DMS 273 (cell line): ENCODE results near the gene SST.
"Not testable (repeated sequence)": the region's sequence is repeated elsewhere in the genome, so short reads cannot be mapped to it uniquely, and the experiment has no call there.

Experiments used
- DNase-seq: peaks from one replicate; lab custom pipeline; 2025; ENCODE audit not compliant: unreplicated experiment; lab: John Stamatoyannopoulos, UW

The SST gene

DNA sequence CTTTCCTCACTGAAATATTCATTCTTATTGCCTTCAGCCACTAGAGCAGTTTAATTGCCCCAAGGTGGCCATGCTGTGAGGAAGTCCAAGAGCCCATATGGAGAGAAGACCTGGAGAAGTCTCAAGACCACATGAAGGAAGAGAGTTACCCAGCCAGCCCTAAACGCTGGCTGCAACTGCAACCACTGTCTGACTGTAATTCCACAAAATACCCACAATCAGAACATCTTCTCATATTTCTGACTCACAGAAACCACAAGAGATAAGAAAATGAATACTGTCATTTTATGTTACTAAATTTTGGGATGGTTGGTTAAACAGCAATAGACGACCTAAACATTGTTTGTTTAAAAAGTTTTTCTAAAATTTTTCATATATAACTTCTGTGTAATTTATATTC lies 14.7 kb upstream of the SST start:
- no peak for DNase-seq

DNA sequence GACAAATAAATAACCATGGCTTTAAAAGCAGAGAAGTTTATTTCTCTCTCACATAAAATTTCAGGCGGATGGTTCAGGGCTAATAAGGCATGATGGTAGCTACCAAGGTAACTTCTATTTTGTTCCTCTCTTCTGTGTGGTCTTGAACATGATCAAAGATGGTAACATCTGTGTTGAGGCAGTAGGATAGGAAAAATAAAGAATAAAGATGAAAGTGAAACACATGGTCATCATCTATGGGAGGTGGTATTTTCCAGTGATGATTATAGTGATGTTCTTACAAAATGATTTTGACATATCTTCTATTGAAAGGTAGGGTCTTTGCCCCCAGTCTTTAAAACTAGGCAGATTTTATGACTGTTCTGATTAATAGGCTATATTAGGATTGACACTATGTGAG lies 14.2 kb upstream of the SST start:
- DNase-seq: no peak

DNA sequence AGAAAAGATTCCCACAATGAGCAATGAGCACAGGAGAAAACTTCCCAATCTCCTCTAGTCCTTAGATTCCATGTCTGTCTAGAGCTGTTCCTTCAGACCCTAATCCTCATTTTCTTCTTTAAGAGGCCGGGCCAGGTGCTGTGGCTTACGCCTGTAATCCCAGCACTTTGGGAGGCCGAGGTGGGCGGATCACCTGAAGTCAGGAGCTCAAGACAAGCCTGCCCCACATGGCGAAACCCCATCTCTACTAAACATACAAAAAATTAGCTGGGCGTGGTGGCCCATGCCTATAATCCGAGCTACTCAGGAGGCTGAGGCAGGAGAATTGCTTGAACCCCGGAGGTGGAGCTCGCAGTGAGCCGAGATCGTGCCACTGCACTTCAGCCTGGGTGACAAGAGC lies 11.6 kb upstream of the SST start:
- DNase-seq: not testable (repeated sequence)

GRCh38 chr3:187679638-187680396 lies 9.6 kb upstream of the SST start:
- DNase-seq: peak; percentile 89

DNA sequence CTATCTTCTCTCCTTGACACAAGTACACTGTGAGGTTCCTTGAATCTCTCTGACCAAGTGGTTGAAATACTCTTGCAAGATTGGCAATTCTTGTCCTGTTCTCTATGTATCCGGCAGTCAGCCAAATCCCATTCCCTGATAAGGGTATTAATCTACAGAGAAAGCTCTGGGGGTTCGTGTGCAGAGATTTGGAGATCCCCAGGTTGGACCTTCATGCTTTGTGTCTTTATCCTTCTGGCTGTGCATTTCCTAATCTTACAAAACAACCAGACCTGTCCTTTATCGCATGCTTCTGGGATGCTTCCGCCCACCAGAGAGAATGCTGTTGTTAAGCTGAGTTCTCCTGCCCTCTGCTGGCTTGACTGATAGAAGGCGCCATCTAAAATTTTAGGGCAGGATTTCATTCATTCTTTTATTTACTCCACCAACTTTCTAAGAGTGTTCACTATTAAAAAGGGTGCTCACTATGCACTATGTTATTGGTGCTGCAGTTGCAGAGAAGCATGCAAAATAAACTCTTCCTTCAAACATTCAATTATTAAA lies 8.6 kb upstream of the SST start:
- peak; percentile 76 for DNase-seq

DNA sequence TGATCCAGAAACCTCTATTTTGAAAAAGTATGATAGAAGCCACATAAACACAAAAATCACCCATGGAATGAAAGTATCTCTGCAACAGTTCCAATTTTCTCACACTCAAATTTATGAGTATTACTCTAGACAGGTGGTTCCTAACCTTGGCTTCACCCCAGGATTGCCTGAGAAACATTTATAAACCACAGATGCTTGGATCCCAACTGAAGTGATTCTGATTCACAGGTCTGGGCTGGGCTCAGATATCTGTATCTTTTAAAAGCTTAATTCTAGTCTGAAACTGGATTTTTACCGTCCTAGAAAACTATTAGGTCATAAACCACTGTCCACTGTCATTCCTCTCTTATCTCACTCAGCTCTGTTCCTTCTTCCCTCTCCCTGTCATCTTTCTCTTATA lies 7.4 kb upstream of the SST start:
- DNase-seq: no peak

DNA sequence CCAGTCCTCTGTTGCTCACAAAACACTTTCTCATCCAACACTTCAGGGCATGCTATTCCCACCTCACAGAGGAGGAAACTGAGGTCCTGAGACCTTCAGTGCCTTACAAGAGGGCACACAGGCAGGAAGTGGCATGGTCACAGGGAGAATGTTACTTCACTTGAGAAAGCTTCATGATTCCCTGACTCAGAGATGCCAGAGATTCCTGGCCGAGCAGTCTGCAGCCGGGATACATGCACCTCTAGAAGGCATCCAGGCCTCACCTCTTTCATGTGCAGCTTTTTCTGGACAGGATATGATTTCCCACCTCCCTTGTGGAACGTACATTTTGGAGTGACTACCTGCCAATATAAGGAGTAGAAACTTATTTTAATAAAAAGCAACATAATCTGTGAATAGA lies 2.8 kb upstream of the SST start:
- no peak for DNase-seq

DNA sequence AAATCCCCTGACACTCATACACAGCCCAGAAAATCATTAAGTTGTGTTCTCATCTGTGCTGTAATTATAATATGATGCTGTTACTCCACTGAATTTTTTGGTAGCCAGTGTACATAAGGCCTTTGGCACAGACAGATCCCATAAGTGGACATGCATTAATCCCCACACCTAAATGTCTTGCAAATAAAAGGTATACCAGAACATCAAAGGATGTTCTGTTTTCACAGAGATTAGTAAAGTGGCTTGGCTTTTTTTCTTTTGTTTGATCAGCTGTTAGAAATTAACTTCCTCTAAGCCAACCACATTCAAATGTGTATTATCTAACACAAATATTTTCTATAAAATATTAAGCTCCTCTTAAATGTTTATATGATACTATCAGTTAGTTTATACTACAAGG lies 2.7 kb downstream of the SST start:
- no peak for DNase-seq

DNA sequence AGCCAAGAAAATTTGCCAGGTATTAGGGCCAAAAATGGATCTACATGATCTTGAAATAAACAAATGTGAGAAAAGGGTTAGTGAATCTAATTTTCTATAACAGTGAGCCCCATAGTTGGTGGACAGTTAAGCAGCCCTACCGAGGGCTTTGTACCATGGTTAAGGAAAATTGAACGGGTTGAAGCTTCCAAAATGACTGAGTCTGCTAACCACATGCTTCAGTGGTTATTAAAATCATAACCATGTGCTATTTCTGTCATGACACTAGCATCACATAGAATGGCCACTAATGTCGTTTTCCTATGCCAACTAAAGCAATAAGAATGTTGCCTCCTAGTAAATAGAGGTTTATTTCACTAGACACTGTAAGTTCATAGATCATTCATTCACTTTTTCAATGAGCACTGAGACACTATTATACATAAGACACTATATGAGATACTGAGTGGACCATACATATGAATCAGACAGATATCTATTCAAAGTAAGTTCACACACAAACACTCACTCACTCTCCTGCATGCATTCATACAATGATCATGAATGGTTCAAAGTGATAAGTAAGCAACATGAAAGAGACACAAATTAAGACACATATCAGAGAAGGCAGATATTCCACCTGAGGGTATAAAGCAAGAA lies 4.3 kb downstream of the SST start:
- no peak for DNase-seq

GRCh38 chr3:187665010-187665409 lies 5.2 kb downstream of the SST start:
- no peak for DNase-seq

GRCh38 chr3:187662848-187663409 lies 7.3 kb downstream of the SST start:
- no peak for DNase-seq

DNA sequence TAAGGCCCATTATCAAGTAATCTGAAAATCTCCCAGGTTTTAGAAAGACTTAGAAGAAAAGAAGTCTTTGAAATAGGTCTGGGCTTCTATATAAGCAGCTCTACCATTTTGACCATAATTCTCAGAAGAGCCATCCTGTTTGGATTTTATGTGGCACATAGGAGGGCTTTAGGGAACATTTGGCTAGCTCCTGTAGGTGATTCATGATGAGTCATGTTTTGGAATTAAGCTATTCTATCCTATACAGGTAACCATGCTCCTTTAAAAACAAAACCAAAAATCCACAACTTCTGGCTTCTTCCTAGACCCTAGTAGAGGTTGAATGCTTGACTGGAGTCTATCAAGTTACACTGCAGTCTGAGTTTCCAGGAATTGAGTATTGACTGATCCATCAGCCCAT lies 8.9 kb downstream of the SST start:
- no peak for DNase-seq

- no peak for DNase-seq
These were observed 18.9 kb downstream of the SST start for GRCh38 chr3:187651282-187651681.

DNA sequence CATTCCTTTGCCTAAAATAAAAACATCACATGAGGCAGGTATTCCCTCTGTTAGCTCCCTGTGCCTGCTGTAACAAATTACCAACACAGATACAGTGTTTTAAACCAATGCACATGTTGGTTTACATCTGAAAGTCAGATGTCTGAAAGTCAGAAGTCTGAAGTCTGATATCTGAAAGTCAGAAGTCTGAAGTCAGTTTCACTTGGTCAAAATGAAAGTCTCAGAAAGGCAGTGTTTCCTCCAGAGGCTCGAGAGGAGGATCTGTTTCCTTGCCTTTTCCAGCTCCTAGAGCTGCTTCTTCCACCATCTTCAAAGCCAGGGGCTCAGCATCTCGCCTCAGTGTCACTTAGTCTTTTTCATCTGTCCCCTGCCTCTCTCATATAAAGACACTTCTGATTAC lies 22.0 kb downstream of the SST start:
- DNase-seq: no peak

- DNase-seq: no peak
These were observed 23.1 kb downstream of the SST start for GRCh38 chr3:187646906-187647660.

- DNase-seq: not testable (repeated sequence)
These were observed 24.8 kb downstream of the SST start for GRCh38 chr3:187645379-187645778.

DNA sequence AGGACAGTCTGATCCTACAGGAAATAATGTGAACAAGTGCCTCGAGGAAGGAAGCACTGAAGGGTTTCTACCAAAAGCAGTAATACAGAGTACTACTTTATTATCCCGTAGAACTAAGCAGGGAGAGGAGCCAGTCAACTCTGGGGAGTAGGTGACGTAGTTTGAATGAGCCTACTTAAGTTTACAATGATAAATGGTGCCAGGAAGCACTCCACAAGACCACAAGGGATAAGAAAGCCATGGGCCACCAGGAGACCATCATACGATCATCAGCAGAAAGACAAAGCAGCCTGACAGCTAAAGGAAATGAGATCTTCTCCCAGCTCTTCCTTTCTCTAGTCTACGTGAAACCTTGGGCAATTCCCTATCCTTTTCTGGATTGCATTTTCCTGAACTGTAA lies 27.3 kb downstream of the SST start:
- DNase-seq: no peak

DNA sequence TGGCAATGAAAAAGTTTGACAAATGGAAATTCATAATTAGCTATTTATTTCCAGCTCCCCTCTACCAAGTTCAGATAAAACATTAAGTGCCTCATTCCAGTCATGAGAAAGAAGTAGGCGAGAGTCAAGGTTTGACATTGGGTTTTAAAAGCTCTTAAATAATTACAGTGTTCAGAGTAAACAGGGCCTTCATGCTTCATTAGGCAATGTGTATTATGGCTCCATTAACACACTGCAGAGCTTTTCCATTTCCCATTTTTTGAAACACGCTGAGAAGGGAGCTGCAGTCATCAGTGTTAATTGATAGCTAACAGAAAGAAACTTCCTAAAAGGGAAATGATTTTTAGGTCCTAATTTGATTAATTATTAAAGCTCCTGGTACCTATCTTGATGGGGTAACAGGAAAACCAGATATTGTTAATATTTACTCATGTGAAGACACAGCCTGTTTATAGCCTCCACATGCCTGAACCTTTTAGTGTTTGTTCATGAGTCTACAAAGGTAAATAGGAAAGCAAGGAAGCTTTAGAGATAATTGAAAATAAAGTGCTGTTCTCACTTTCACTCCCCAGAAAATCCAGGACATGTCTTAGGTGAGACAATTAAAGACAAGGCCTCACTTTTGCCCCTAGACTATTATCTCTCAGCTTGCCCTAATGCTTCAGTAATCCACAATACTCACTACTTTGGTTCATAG lies 28.7 kb downstream of the SST start:
- DNase-seq: no peak

DNA sequence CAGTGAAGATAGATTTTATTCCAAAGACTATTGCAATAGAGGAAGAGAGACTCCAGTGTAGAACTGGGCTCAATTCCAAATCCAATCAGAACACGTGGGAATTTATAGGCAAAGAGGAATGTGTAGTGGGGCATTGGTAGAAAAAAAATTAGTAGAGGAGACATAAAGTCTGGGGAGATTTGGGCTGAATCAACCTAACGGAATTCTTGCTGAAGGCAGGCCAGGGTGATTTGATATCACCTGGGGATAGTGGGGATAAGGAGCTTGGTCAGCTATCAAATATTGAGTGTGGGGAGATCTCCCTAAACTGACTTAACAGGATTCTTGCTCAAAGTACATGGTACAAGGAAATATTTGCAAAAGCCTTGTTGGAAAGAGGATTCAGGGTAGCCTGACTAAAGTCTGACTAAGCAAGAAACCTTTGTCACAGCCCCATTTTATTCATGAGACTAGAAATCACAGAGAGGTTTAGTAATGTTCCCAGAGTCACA lies 29.6 kb downstream of the SST start:
- DNase-seq: no peak

DNA sequence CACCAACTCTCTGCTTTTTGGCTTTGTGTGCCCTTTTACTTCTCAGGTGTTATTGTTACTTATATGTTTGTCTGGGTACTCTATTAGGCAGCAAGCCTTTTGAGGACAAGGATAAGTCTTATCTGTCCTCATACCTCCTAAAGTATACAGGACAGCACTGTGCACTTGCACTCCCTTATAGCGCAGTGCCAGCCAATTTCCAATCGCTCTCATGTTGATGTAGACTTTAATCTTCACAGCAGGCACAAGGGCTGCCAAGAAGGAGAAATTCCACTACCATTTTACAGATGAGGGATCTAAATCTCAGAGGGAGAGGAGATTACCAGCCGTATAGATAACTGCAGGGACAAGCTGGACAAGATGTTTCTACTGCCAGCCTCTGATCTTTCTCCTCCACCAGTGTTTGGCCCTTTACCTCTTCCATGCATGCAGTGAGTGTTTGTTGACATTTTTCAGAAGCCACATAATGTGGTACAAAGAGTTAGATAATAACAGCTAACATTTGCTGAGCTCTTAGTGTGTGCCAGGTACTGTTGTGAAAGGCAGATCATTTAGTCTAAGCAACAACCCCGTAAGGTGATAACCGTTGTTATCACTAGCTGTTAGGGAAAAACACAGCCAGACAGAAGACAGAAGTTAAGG lies 30.1 kb downstream of the SST start:
- DNase-seq: no peak
